Measurements from ENCODE around the gene MNT. TPM values are rescaled to one million over a fixed set of nuclear protein-coding genes. Genes with fewer than 3 reads are reported as not detected.

MNT gene
- total RNA-seq, 1 donor from 2014 or later: 29.4 TPM

DNA sequence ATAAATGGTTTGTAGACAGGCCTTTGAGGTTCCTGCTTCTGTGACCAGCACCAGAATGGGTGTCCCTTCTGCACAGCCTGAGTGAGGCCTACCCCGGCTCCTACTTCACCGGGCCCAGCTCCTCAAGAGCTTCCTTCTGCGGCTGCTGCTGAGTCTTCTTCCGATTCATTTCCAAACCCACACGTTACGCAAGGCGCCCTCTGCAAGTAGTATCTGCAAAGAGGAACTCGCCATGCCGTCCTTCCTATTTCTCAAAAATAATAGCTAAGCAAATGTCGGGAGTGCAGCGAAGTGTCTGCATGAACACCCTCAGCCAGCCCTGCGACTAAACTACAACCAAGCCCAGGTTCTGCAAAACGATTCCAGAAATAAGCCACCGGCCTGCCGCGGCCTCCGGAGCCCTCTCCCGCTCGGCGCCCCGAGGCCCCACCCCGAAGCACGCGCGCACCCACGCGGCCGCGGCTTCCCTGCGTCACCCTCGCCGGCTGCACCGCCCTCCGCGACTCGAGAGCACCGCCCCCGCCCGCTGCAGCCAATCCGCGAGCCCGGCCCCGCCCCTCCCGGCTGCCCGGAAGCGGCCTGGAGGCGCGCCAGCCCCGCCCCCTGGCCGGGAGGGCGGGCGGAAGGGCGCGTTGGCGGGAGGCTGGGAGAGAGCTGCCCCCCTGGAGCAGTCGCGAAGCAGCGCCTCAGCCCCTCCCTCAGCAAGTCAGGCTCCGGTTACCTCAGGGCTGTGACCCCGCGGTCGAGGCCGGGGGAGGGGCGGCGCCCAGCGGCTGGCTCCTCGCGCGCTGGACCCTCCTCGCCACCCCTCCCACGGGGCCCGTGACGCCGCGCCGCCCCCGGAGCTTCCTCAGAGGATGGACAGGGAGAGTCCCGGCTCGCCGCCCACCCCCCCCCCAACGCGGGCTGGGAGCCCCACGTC, 8.3 kb downstream of the MNT start:
- H3K4me1 Mint-ChIP-seq (ENCODE audit: low read depth): peaks cover 41% of the 10 kb centered on the region

DNA sequence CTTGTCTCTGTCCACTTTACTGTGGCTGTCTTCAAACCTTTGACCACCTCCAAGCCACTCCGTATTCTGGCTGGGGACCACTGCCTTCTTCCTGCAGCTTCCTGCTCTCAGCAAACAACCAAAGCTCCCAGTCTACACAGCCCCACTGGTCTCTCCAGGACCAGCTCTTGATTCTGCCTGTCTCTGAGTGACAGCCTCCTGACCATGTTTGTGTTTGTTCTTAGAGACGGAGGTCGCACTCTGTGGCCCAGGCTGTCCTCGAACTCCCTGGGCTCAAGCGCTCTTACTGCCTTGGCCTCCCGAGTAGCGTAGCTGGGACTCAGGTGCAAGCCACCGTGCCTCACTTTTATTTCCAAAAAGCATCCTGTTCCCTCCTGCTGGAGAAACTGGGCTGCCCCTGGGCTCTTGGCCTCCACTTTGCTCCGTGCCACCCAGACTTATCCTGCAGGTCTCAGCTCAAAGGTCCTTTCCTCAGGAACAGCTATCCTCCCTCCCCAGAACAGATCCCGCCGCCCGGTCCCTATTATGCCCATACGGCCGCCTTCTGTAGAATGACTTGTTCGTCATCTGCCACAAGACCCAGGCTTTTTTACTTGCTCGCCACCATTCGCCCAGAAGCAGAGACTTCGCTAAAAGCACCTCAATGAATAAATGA, 9.1 kb downstream of the MNT start:
- Mint-ChIP-seq H3K27me3 (ENCODE audit: low read depth) (no peaks in the 10 kb centered on the region), H3K9me3 (ENCODE audit: low read depth) (no peaks in the 10 kb centered on the region), H3K4me1 (ENCODE audit: low read depth) (peaks cover 34% of the 10 kb centered on the region), H3K36me3 (ENCODE audit: low read depth) (peaks cover 6% of the 10 kb centered on the region), H3K27ac (ENCODE audit: unreplicated experiment) (peak overlapping the region; percentile 96), H3K4me3 (ENCODE audit: unreplicated experiment) (peak overlapping the region; percentile 81)
- TF ChIP-seq, protein P1, sequence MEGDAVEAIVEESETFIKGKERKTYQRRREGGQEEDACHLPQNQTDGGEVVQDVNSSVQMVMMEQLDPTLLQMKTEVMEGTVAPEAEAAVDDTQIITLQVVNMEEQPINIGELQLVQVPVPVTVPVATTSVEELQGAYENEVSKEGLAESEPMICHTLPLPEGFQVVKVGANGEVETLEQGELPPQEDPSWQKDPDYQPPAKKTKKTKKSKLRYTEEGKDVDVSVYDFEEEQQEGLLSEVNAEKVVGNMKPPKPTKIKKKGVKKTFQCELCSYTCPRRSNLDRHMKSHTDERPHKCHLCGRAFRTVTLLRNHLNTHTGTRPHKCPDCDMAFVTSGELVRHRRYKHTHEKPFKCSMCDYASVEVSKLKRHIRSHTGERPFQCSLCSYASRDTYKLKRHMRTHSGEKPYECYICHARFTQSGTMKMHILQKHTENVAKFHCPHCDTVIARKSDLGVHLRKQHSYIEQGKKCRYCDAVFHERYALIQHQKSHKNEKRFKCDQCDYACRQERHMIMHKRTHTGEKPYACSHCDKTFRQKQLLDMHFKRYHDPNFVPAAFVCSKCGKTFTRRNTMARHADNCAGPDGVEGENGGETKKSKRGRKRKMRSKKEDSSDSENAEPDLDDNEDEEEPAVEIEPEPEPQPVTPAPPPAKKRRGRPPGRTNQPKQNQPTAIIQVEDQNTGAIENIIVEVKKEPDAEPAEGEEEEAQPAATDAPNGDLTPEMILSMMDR (IDR thresholded peaks at IDR 0.05): no peak
- DNase-seq (ENCODE audit: low spot score): no peak

More for the DNA sequence above, 8.3 kb downstream of the MNT start:
- TF ChIP-seq, protein P1 (IDR thresholded peaks at IDR 0.05): no peak
- Mint-ChIP-seq H3K9me3 (ENCODE audit: low read depth) (no peaks in the 10 kb centered on the region), H3K4me3 (ENCODE audit: unreplicated experiment) (peak overlapping the region; percentile 81), H3K27me3 (ENCODE audit: low read depth) (no peaks in the 10 kb centered on the region), H3K36me3 (ENCODE audit: low read depth) (peaks cover 6% of the 10 kb centered on the region), H3K27ac (ENCODE audit: unreplicated experiment) (peak overlapping the region; percentile 96)
- peak; percentile 97 for DNase-seq (ENCODE audit: low spot score)

DNA sequence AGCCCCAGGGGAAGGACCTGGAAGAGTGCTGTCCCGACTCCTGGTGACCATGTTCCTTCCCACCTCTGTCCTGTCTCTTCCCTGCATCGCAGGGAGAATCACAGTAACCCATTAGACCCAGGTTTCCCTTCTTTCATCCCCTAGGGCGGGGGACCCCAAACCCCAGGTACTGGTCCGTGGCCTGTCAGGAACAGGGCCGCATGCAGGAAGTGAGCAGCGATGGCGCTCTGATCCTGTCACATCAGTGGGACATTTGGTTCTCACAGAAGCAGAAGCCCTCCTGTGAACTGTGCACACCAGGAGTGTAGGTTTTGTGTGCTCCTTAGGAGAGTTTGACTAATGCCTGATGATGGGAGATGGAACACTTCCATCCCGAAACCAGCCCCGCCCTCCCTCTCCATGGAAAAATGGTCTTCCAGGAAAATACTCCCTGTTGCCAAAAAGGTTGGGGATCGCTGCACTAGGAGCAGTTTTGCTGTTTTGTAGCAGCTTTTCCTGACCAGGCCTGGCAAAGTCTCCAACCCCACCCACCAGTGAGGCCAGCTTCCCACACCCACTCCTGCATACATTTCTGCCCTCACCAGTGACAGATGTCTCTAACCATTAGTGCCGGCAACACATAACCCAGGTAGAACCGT, 10.5 kb downstream of the MNT start:
- Mint-ChIP-seq H3K4me3 (ENCODE audit: unreplicated experiment) (no peak overlapping the region), H3K9me3 (ENCODE audit: low read depth) (no peaks in the 10 kb centered on the region), H3K27me3 (ENCODE audit: low read depth) (no peaks in the 10 kb centered on the region), H3K4me1 (ENCODE audit: low read depth) (peaks cover 21% of the 10 kb centered on the region), H3K27ac (ENCODE audit: unreplicated experiment) (peak overlapping the region; percentile 29), H3K36me3 (ENCODE audit: low read depth) (peaks cover 6% of the 10 kb centered on the region)
- no peak for DNase-seq (ENCODE audit: low spot score)
- TF ChIP-seq, protein P1 (IDR thresholded peaks at IDR 0.05): no peak

DNA sequence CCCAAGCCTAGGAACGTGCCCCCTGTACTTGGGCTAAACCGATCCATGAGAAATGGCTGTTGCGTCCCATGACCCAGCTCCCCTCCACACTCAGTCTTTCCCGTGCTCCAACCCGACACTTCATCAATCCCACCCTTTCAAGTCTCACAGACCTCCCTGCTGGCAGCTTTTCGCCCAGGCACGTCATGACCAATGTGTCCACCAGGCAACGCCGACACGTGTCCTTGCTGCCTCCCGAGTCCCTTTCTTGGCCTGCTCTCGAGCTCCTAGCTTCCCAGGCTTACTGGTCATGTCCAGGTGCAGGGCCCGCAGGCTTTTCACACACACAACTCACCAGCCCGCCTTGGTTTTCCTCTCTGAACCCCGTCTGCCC, 12.2 kb downstream of the MNT start:
- Mint-ChIP-seq H3K36me3 (ENCODE audit: low read depth) (peaks cover 6% of the 10 kb centered on the region), H3K4me3 (ENCODE audit: unreplicated experiment) (no peak overlapping the region), H3K4me1 (ENCODE audit: low read depth) (peaks cover 18% of the 10 kb centered on the region), H3K27me3 (ENCODE audit: low read depth) (no peaks in the 10 kb centered on the region), H3K9me3 (ENCODE audit: low read depth) (no peaks in the 10 kb centered on the region), H3K27ac (ENCODE audit: unreplicated experiment) (no peak overlapping the region)
- no peak for DNase-seq (ENCODE audit: low spot score)
- TF ChIP-seq, protein P1 (IDR thresholded peaks at IDR 0.05): no peak

Measured in chondrocyte (in vitro differentiated cells).